SU-DHL-6 (cell line): ENCODE measurements around the gene TAF9B.

Source experiments
- H2AFZ ChIP-seq: fragments of 200-600 bp; sonication (generic); 2 replicates; pipeline ENCODE4 v1.6.1; 2014; ENCODE audit warnings: low read depth, mild to moderate bottlenecking, moderate library complexity, mixed read lengths, antibody characterized with exemption, low read length; ENCODE audit not compliant: severe bottlenecking
- H3F3A ChIP-seq: fragments of 200-600 bp; shearing (Covaris generic); 2 replicates; pipeline ENCODE4 v1.6.0; 2016; ENCODE audit warnings: antibody characterized with exemption, mild to moderate bottlenecking; ENCODE audit not compliant: insufficient read depth
- H3K27ac ChIP-seq: fragments of 200-600 bp; sonication (generic); 2 replicates; pipeline ENCODE4 v1.5.1; 2016; ENCODE audit warnings: low read depth, mild to moderate bottlenecking, low read length, moderate library complexity, mixed read lengths
- H3K27me3 ChIP-seq: fragments of 200-600 bp; sonication (generic), shearing (Covaris generic); 2 replicates; pipeline ENCODE4 v1.6.0; 2014; ENCODE audit warnings: mild to moderate bottlenecking, low read length
- H3K36me3 ChIP-seq: fragments of 200-600 bp; sonication (generic); 2 replicates; pipeline ENCODE4 v1.6.1; 2014; ENCODE audit warnings: mild to moderate bottlenecking, low read length, mixed read lengths
- H3K4me2 ChIP-seq: fragments of 300-600, 200-600 bp; shearing (Covaris generic), sonication (generic); 2 replicates; pipeline ENCODE4 v1.6.0; 2014; ENCODE audit warnings: low read length, low read depth, mild to moderate bottlenecking; ENCODE audit not compliant: poor library complexity, severe bottlenecking
- H3K4me3 ChIP-seq: fragments of 200-600 bp; sonication (generic); 2 replicates; pipeline ENCODE4 v1.5.1; 2014; ENCODE audit warnings: antibody characterized with exemption, low read length, mild to moderate bottlenecking, mixed read lengths; ENCODE audit not compliant: insufficient read depth, poor library complexity, severe bottlenecking
- H3K79me2 ChIP-seq: fragments of 200-600 bp; sonication (generic); 2 replicates; pipeline ENCODE4 v1.6.1; 2014; ENCODE audit warnings: mild to moderate bottlenecking, low read length, moderate library complexity; ENCODE audit not compliant: insufficient read depth
- H3K9ac ChIP-seq: fragments of 200-600 bp; sonication (generic); 2 replicates; pipeline ENCODE4 v1.7.0; 2014; ENCODE audit warnings: mild to moderate bottlenecking, low read length
- H3K9me2 ChIP-seq: fragments of 200-600 bp; sonication (generic); replicated peaks from 2 replicates; pipeline ENCODE4 v1.6.1; 2014; ENCODE audit warnings: low read length; ENCODE audit not compliant: insufficient read depth
- H3K9me3 ChIP-seq: fragments of 200-600 bp; sonication (generic); 2 replicates; pipeline ENCODE4 v1.6.1; 2014; ENCODE audit warnings: low read length, mixed read lengths; ENCODE audit not compliant: insufficient read depth
- H4K20me1 ChIP-seq: fragments of 200-600 bp; sonication (generic); 2 replicates; pipeline ENCODE4 v1.6.1; 2014; ENCODE audit warnings: low read depth, mild to moderate bottlenecking, antibody characterized with exemption, low read length, moderate library complexity, mixed read lengths
- CTCF ChIP-seq: fragments of 200-600 bp; sonication (generic); IDR thresholded peaks from one replicate; pipeline ENCODE4 v1.5.1; 2017; ENCODE audit warnings: antibody characterized with exemption, mild to moderate bottlenecking, low read length, moderate library complexity; ENCODE audit not compliant: insufficient read depth, poor library complexity, severe bottlenecking
- EZH2phosphoT487 ChIP-seq: fragments of 200-600 bp; sonication (generic), shearing (Covaris generic); conservative IDR thresholded peaks from 2 replicates; pipeline ENCODE4 v1.6.1; 2018; ENCODE audit warnings: mild to moderate bottlenecking, antibody characterized with exemption, low read length, moderate library complexity, mixed read lengths

Gene TAF9B

GRCh38 chrX:78111140-78111931 lies 28.1 kb downstream of the TAF9B start:
- Histone ChIP-seq H3K27ac (no peak overlapping the region), H3K9ac (no peak overlapping the region), H3K4me2 (no peak overlapping the region), H3K79me2 (peaks cover 81% of the 10 kb centered on the region), H2AFZ (no peak overlapping the region), H3K9me3 (no peaks in the 10 kb centered on the region), H4K20me1 (peaks cover 42% of the 10 kb centered on the region), H3K27me3 (no peaks in the 10 kb centered on the region), H3K4me3 (no peak overlapping the region), H3F3A (no peaks in the 10 kb centered on the region), H3K36me3 (peaks cover 29% of the 10 kb centered on the region; the same call in 1 of the 2 replicates), H3K9me2 (no peaks in the 10 kb centered on the region)
- TF ChIP-seq EZH2phosphoT487 (no peak), CTCF (no peak)

- Histone ChIP-seq H3K9ac (no peak overlapping the region), H3K4me2 (no peak overlapping the region), H3K27me3 (no peaks in the 10 kb centered on the region), H3F3A (no peaks in the 10 kb centered on the region), H3K9me3 (no peaks in the 10 kb centered on the region), H3K9me2 (no peaks in the 10 kb centered on the region), H3K79me2 (peaks cover 94% of the 10 kb centered on the region), H3K36me3 (peaks cover 28% of the 10 kb centered on the region; the same call in 1 of the 2 replicates), H3K4me3 (no peak overlapping the region), H3K27ac (no peak overlapping the region), H2AFZ (no peak overlapping the region), H4K20me1 (peaks cover 55% of the 10 kb centered on the region)
- no peak for TF ChIP-seq CTCF
- TF ChIP-seq EZH2phosphoT487 = no peak
Observed at GRCh38 chrX:78109458-78109857, 30.0 kb downstream of the TAF9B start.

GRCh38 chrX:78106651-78106986 lies 32.8 kb downstream of the TAF9B start:
- Histone ChIP-seq H3K36me3 (peaks cover 23% of the 10 kb centered on the region; the same call in 1 of the 2 replicates), H3K79me2 (peaks cover 73% of the 10 kb centered on the region), H3K9ac (no peak overlapping the region), H3K9me3 (no peaks in the 10 kb centered on the region), H3K27me3 (no peaks in the 10 kb centered on the region), H3K9me2 (no peaks in the 10 kb centered on the region), H3K4me3 (no peak overlapping the region), H3K27ac (no peak overlapping the region), H3F3A (no peaks in the 10 kb centered on the region), H4K20me1 (peaks cover 44% of the 10 kb centered on the region), H2AFZ (no peak overlapping the region), H3K4me2 (peak overlapping the region; percentile 72)
- TF ChIP-seq CTCF (no peak), EZH2phosphoT487 (no peak)
